HG03025 (cell line): ENCODE data around the gene SLC17A2.
"Not testable (repeated sequence)": the region's sequence is repeated elsewhere in the genome, so short reads cannot be mapped to it uniquely, and the experiment has no call there.

Experiments
- ATAC-seq: cut with Tn5 transposase; IDR thresholded peaks from one replicate; pipeline ENCODE4 v1.9.1; 2021; ENCODE audit warnings: mild to moderate bottlenecking, moderate library complexity; ENCODE audit not compliant: unreplicated experiment, low FRiP score

SLC17A2 gene

GRCh38 chr6:25953733-25954132 lies 23.2 kb upstream of the SLC17A2 start:
- ATAC-seq: no peak

GRCh38 chr6:25952535-25952934 lies 22.0 kb upstream of the SLC17A2 start:
- no peak for ATAC-seq

DNA sequence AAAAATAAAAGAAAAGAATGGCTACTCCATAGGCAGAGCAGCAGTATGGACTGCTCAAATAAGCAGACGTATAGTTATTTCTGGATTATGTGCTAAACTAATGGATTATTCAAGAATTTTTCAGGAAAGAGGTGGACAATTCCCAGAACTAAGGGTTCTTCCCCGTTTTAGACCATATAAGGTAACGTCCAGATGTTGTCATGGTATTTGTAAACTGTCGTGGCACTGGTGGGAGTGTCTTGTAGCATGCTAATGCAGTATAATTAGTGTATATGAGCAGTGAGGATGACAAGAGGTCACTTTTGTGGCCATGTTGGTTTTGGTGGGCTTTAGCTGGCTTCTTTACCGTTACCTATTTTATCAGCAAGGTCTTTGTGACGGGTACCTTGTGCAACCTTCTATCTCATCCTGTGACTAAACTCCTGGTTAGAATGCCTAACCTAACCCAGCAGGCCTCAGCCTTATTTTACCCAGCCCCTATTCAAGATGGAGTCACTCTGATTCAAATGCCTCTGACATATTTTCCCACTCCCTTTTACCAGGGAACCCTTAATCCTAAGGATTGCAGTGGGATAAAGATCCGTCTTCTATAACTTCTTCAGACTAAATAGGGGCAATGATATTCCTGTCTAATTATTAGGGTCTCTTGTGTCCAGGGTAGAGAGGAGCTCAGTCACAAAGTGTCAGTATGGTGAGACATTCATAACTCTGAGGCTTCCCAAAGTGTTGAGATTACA lies 21.0 kb upstream of the SLC17A2 start:
- no peak for ATAC-seq

DNA sequence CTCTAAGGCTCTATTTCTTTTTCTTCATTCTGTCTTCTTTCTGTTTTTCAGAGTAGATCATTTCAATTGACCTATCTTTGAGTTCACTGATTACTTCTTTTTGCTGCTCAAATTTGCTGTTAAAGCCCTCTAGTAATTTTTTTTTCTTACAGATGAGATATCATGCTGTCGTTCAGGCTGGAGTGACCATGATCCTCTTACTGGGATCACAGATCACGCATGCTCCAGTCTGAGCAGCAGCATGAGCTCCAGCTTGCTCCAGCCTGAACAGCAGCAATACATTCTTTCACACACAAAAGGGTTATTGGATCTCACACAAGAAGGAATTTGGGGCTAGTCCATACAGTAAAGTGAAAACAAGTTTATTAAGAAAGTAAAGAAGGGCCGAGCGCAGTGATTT lies 19.8 kb upstream of the SLC17A2 start:
- no peak for ATAC-seq

DNA sequence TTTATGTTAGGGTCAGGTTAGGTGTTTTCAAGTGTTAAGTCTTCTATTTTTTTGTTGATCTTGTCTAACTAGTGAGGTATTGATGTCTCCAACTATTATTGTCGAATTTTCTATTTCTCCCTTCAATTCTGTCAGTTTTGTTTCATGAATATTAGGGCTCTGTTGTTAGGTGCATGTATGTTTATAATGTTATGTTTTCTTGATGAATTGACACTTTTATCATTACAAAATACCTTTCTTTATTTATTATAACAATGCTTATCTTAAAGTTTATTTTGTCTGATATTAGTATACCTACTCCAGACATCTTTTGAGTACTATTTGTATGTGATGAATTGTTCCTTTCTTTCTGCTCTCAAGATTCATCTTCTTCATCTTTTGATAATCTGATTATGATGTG lies 19.2 kb upstream of the SLC17A2 start:
- no peak for ATAC-seq

DNA sequence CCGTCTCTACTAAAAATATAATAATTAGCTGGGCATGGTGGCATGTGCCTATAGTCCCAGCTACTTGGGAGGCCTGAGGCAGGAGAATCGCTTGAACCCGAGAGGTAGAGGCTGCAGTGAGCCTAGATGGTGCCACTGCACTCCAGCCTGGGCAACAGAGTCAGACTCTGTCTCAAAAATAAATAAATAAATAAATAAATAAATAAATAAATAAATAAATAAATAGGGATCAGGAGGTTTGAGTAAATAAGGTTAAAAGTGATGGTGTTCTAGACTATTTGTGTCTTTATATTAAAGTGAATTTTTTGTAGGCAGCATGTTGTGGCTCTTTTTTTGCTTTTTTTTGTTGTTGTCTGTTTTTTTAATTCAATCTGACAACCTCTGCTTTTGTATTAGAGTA lies 17.0 kb upstream of the SLC17A2 start:
- ATAC-seq: not testable (repeated sequence)

GRCh38 chr6:25946631-25947030 lies 16.1 kb upstream of the SLC17A2 start:
- no peak for ATAC-seq

GRCh38 chr6:25945738-25946137 lies 15.2 kb upstream of the SLC17A2 start:
- ATAC-seq: not testable (repeated sequence)

- peak; percentile 77 for ATAC-seq
These were observed 14.4 kb upstream of the SLC17A2 start for GRCh38 chr6:25944688-25945574.

GRCh38 chr6:25943887-25944286 lies 13.4 kb upstream of the SLC17A2 start:
- ATAC-seq: no peak

GRCh38 chr6:25942561-25943147 lies 12.2 kb upstream of the SLC17A2 start:
- ATAC-seq: no peak

- ATAC-seq: no peak
These were observed 9.1 kb upstream of the SLC17A2 start for GRCh38 chr6:25939593-25939992.

- ATAC-seq: no peak
These were observed 5.5 kb upstream of the SLC17A2 start for GRCh38 chr6:25935953-25936352.

GRCh38 chr6:25934735-25935313 lies 4.3 kb upstream of the SLC17A2 start:
- no peak for ATAC-seq

DNA sequence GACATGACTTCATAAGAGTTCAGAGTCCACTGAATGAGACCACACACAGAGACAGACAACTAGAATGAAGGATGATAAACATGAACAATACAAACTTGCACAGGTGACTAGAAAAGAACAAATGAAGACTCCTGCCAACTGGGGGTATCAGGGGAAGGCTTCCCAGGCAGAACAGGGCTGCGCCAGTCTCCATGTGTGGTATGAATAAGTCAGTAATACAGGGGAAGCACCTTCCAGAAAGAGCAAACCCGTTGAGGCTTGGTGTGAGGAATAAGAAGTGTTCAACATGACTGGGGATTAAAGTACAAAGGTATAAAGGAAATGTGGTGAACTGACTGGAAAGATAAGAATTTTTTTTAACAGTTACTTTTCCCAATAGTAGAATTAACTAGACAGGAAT lies 3.7 kb upstream of the SLC17A2 start:
- ATAC-seq: no peak

GRCh38 chr6:25931411-25931709 lies 869 bp upstream of the SLC17A2 start:
- no peak for ATAC-seq

GRCh38 chr6:25929785-25930184 lies 706 bp downstream of the SLC17A2 start:
- ATAC-seq: not testable (repeated sequence)

- no peak for ATAC-seq
These were observed 1.7 kb downstream of the SLC17A2 start for GRCh38 chr6:25928562-25929324.

DNA sequence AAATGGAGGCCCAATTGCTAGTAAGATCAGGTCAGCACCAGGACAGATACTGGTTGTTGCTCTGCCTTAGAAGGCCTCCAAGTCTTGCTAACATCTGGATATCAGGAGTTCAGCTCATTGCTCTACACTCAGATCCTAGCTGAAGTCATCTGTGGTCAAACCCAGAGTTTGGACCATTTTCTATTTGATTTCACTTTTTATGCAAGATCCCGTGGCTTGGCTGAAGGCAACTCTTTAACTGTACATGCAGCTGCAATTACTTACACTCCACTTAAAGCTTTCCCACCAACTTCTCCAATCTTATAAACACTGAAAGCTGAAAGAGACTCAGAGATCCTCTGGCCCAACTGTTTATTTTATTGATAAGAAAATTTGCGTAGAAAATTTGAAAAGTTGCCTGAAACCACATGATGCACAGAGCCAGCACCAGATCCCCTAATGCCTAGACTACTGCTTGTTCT lies 2.7 kb downstream of the SLC17A2 start:
- ATAC-seq: no peak

- ATAC-seq: no peak
These were observed 3.3 kb downstream of the SLC17A2 start for GRCh38 chr6:25927178-25927577.
